Colonic mucosa (tissue), 4 donors: Measurements from ENCODE around the gene COG5. TPM values are rescaled to one million over a fixed set of nuclear protein-coding genes. Genes with fewer than 3 reads are reported as not detected.

Experiments used
- DNase-seq: peaks from one replicate; pipeline ENCODE4 v3.0.0-alpha.2; 2020
- H3K27ac ChIP-seq: fragments of 200-600 bp; one replicate; pipeline ENCODE4 v1.8.0; 2021
- H3K27me3 ChIP-seq: fragments of 200-600 bp; one replicate; pipeline ENCODE4 v1.8.0; 2021
- H3K36me3 ChIP-seq: fragments of 200-600 bp; one replicate; pipeline ENCODE4 v1.8.0; 2021
- H3K4me1 ChIP-seq: fragments of 200-600 bp; one replicate; pipeline ENCODE4 v1.8.0; 2021; ENCODE audit warnings: mild to moderate bottlenecking
- H3K4me3 ChIP-seq: fragments of 200-600 bp; one replicate; pipeline ENCODE4 v1.8.0; 2021
- H3K9ac ChIP-seq, 2 donors: one replicate each; pipeline ENCODE4 v1.7.0; 2013; ENCODE audit warnings: control low read depth in 2 of 2, low read depth in 2 of 2, low read length in 2 of 2
- H3K9me3 ChIP-seq: fragments of 200-600 bp; one replicate; pipeline ENCODE4 v1.8.0; 2021
- CTCF ChIP-seq: fragments of 200-600 bp; IDR thresholded peaks from one replicate; pipeline ENCODE4 v1.8.0; 2022; ENCODE audit warnings: antibody characterized with exemption, mild to moderate bottlenecking
- intact Hi-C: fragments of 100-400 bp; cut with DNase I; formaldehyde crosslinking; loops from one replicate; pipeline ENCODE4 v1.14.1; 2022
- total RNA-seq, 2 donors: library from RNA; stranded (reverse); fragmentation: NEBNext Ultra II Directional in 1 of 2; extraction: Animal tissue kit (Norgen Biotek cat#: 25700) in 1 of 2; gene quantifications; one replicate each; pipeline ENCODE4 v1.2.1, GENCODE V29; 2021
- donor health status: healthy.
- donor health status: DM: no; HTN: no; CAD: no.
- donor health status: DM: no; HTN: no; CAD: no.

The COG5 gene
- total RNA-seq, 2 donors from 2014 or later = 43.1 to 46.8 TPM

GRCh38 chr7:107430057-107430456 is 133.7 kb downstream of the COG5 start:
- intact Hi-C loops = no loop called here
- H3K4me3 ChIP-seq = no peak overlapping the region

GRCh38 chr7:107428642-107429041 is 135.1 kb downstream of the COG5 start:
- Histone ChIP-seq H3K36me3 (no peaks in the 10 kb centered on the region), H3K27me3 (no peaks in the 10 kb centered on the region), H3K27ac (no peak overlapping the region), H3K9me3 (no peaks in the 10 kb centered on the region), H3K4me1 (no peaks in the 10 kb centered on the region), H3K9ac (no peak overlapping the region), H3K4me3 (no peak overlapping the region)
- TF ChIP-seq CTCF = no peak
- intact Hi-C loops = no loop called here
- no peak for DNase-seq

More at GRCh38 chr7:107430057-107430456, 133.7 kb downstream of the COG5 start:
- Histone ChIP-seq H3K4me1 (no peaks in the 10 kb centered on the region), H3K27ac (no peak overlapping the region), H3K9ac (no peak overlapping the region), H3K36me3 (no peaks in the 10 kb centered on the region), H3K27me3 (no peaks in the 10 kb centered on the region), H3K9me3 (no peaks in the 10 kb centered on the region)
- no peak for TF ChIP-seq CTCF
- no peak for DNase-seq

- intact Hi-C loops = no loop called here
- no peak overlapping the region for H3K4me3 ChIP-seq
- H3K9me3 ChIP-seq = no peaks in the 10 kb centered on the region
- H3K27me3 ChIP-seq = no peaks in the 10 kb centered on the region
- no peak overlapping the region for H3K9ac ChIP-seq
- no peak for TF ChIP-seq CTCF
- no peak overlapping the region for H3K27ac ChIP-seq
- no peak for DNase-seq
- no peaks in the 10 kb centered on the region for H3K36me3 ChIP-seq
- no peaks in the 10 kb centered on the region for H3K4me1 ChIP-seq
These were observed 136.3 kb downstream of the COG5 start for GRCh38 chr7:107427462-107427861.

GRCh38 chr7:107414198-107414597 is 149.5 kb downstream of the COG5 start:
- no peak for TF ChIP-seq CTCF
- Histone ChIP-seq H3K36me3 (no peaks in the 10 kb centered on the region), H3K4me3 (no peak overlapping the region), H3K4me1 (no peaks in the 10 kb centered on the region), H3K9me3 (no peaks in the 10 kb centered on the region), H3K9ac (no peak overlapping the region), H3K27ac (no peak overlapping the region), H3K27me3 (no peaks in the 10 kb centered on the region)
- intact Hi-C loops = no loop called here
- DNase-seq = no peak

- Histone ChIP-seq H3K9me3 (no peaks in the 10 kb centered on the region), H3K27me3 (no peaks in the 10 kb centered on the region), H3K36me3 (no peaks in the 10 kb centered on the region), H3K4me1 (no peaks in the 10 kb centered on the region), H3K9ac (no peak overlapping the region), H3K27ac (no peak overlapping the region), H3K4me3 (no peak overlapping the region)
- no peak for DNase-seq
- TF ChIP-seq CTCF = no peak
- intact Hi-C loops = no loop called here
These were observed 155.4 kb downstream of the COG5 start for GRCh38 chr7:107408349-107408748.

- no peak overlapping the region for H3K9ac ChIP-seq
- intact Hi-C loops = no loop called here
- no peak for DNase-seq
- H3K36me3 ChIP-seq = no peaks in the 10 kb centered on the region
- no peaks in the 10 kb centered on the region for H3K4me1 ChIP-seq
- no peaks in the 10 kb centered on the region for H3K27me3 ChIP-seq
- no peaks in the 10 kb centered on the region for H3K9me3 ChIP-seq
- no peak for TF ChIP-seq CTCF
- no peak overlapping the region for H3K4me3 ChIP-seq
- H3K27ac ChIP-seq = no peak overlapping the region
These were observed 158.2 kb downstream of the COG5 start for GRCh38 chr7:107405559-107405958.
